NCI-H446 treated with DMSO at 0.1 percent for 48 hours (cell line): Measurements from ENCODE around the gene ACE2.

Experiments used
- DNase-seq: peaks from one replicate; lab custom pipeline; 2025; lab: John Stamatoyannopoulos, UW

ACE2 gene

GRCh38 chrX:15574017-15574416 lies 26.7 kb downstream of the ACE2 start:
- DNase-seq: no peak

DNA sequence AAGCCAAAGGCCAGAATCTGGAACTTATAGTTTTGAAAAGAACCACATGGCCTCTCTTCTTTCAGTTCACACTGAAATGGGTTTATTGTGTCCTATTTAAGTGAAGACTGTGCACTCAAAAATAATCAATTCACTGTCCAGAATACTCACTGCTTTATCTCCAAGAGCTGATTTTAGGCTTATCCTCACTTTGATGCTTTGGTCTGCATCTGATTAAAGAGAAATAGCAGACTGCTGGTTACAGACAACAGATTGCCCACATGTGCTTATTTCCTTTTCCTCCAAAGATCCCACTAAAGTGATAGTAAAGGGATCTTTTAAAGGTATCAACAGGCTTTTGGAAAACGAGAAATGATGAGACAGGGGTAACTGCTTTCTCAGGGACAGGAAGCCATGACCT lies 30.6 kb downstream of the ACE2 start:
- DNase-seq: no peak

GRCh38 chrX:15567886-15568616 lies 32.7 kb downstream of the ACE2 start:
- DNase-seq: no peak

DNA sequence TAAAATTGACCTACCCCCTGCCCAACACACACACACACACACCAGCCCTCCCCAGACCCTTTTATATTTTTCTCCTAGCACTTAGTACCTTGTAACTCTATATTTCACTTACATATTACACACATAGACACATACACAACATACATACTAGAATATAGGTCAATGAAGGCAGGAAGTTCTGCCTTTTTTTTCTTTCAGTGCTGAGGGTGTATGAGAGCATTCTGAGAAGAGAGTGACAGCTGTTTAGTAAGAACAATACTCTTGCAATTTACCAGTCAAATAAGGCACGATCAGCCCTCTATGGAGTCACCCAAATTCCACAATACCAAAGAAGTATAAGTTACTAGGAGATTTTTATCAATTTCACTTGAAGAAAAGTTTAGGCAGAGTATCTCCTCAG lies 33.5 kb downstream of the ACE2 start:
- DNase-seq: no peak

- DNase-seq: no peak
These were observed 34.5 kb downstream of the ACE2 start for GRCh38 chrX:15566244-15566643.

DNA sequence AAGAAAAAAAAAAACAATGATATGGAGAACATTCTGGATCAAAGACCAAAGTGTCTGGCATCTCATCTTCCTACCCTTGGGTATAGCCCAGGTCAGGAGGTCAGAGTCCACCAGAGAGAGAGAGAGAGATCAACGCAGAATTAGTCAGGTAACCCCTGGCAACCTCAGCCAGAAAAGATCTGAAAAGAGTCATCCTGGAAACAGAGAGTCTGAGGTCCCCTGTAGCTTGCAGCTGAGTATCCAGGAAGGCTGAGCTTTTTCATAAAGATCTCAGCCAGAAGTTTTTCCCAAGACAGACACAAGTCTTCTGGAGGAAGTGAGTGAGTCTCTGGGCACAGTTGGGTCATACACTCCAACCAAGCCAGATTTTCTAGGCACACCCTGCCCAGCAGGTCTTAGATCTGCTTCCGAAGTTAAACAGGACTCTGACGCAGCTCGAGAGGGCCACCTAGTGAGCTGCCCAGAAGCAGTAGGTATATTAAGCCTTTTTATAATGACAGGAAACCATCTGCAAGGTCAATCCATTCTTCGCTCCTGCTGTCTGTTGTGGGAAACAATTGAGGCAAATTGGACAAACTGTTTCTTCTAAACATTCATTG lies 35.7 kb downstream of the ACE2 start:
- DNase-seq: peak; percentile 36

- DNase-seq: no peak
These were observed 37.7 kb downstream of the ACE2 start for GRCh38 chrX:15563056-15563455.

DNA sequence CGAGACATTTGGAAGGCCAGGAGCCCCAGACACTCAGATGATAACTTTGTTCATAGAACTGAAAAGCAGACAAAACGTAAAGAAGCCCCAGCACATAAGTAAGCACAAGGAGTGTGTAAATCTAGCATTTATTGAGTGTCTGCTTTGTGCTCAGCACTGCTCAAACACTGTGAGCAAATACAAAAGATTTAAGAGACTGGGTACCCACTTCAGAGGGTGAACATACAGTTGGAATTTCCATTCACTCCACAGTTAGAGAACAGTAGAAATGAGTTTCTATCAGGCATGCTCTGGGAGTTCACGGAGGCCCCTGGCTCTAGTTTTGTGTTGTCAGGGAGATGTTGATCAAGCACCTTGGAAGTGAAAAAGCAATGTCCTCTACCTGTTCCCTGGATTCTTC lies 39.8 kb downstream of the ACE2 start:
- no peak for DNase-seq

GRCh38 chrX:15559227-15559626 lies 41.5 kb downstream of the ACE2 start:
- DNase-seq: no peak

GRCh38 chrX:15549189-15550012 lies 51.4 kb downstream of the ACE2 start:
- DNase-seq: no peak

- DNase-seq: no peak
These were observed 53.4 kb downstream of the ACE2 start for GRCh38 chrX:15547356-15547755.

- no peak for DNase-seq
These were observed 54.0 kb downstream of the ACE2 start for GRCh38 chrX:15546745-15547144.

DNA sequence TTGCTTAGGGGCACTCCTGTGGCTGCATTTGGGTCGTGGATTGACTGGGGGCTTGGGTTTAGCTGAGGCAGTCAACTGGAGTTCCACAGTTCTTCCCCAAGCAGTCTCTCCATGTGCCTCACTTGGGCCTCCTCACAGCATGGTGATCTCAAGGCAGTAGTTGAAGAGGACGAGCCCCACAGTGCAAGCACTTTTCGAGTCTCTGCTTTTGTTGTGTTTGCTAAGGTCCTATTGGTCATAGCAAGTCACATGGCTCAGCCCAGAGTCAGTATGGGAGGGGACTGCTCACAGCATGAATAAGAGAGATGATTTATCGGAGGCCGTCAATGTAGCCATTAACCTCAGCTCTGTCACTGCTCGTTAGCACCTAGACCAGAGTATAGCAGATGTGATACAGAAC lies 70.4 kb downstream of the ACE2 start:
- DNase-seq: no peak

DNA sequence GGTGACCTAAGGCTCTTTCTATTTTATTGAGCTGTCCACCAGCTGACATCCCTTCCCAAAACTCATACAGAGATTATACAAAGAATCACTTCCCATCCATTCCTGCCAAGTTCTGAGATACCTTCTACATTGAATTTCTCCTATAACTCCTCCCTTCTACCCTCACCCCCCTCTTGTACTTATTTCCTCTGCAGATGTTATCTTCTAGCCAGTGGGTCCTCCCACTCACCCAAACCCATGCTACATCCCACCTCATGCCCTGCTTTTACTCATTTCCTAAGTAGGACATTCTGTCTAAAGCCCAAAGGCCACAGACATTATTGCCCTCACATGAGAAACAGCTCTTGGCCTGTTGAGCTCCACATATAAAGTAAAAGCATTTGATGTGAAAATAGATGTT lies 71.6 kb downstream of the ACE2 start:
- DNase-seq: no peak

DNA sequence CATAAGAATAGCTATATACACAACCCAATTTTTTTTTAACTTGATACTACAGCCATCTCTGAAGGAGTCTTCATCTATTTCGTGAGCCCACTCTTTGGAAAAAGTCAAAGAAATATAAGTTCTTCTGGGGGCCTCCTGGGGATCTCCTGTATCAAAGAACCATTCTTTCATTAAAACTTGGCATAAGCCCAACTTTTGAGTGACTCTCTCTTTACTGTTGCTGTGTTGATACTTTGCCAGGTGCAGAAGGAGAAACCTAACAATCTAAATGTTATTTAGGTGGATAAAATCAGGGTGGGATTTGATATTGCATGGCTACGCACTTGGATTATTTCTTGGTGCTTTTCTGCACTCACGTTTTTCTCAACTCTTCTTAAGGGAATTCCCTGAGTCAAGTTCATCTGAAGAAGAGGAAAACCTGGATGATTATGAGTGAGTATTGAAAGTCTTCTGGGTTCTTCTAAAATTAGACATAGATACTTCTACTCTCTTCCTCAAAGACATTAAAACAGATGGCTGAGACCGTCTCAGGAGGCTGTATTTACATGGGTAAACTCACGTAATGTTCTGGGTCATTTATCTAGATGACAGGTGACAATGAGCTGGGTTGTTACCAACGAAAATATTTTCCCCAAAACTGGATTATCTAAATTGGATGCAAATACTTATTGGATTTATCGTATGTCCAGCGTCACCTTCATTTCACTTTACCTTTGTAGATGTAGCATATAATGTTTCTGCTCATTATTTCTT lies 74.9 kb downstream of the ACE2 start:
- no peak for DNase-seq

- no peak for DNase-seq
These were observed 76.3 kb downstream of the ACE2 start for GRCh38 chrX:15524417-15524816.

DNA sequence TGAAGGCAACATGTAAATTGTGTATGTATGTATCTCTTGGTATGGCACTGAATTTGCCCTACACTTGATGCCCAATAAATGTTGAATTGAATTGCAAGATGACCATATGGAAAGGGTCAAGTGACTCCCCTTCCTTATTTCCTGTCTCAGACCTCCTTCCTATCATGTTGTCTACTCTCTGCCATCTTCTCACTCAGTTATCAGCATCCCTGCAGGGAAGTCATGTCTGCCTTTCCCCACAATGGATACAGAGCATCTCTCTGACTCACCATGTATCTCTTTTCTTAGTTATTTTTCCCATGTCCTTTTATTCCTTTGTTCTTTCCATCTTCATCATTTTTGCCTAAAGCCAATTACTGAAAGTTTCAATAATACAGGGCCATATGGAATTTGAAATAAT lies 77.7 kb downstream of the ACE2 start:
- DNase-seq: no peak

- no peak for DNase-seq
These were observed 78.3 kb downstream of the ACE2 start for GRCh38 chrX:15522464-15522863.

DNA sequence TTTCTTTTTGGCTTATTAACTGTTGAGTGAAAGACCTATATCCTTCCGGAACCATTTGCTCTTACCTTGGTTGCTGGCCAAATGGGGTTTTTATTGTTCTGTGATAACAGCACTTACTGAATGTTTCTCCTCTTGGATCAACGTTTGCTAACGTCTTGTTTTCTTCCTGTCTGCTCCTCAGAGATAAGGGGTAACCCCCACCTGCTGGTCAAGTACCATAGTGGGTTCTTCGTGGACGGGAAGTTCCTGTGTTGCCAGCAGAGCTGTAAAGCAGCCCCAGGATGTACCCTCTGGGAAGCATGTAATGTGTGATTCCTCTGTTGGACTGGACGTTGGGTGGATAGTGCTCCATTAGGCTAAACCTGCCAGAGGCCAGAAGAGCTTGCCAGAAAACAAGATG lies 84.8 kb downstream of the ACE2 start:
- DNase-seq: no peak

GRCh38 chrX:15514279-15514678 lies 86.5 kb downstream of the ACE2 start:
- DNase-seq: no peak

DNA sequence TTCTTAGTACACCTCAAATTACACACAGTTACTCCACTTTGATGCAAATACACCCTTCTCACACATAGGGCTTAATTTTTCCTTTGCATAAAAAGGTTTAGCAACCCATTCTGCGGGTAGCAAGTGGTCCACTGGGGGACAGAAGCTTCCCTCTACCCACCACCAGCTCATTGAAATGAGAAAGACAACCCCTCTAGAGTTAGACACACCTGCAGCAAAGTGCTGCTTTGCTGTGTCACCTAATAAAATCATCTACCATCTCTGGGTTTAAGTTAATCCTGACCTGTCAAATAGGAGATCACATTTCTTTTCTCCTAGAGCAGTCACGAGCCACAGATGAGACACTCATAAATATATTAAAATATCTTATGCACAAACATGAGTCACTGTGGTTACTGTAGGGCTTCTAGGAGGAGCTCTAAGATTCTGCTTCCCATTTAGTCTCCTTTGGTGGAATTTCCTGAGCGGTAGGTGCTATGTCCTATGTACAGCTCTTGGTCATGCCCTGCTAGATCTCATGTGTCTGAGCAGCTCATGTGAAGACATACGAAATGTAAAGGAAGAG lies 88.3 kb downstream of the ACE2 start:
- DNase-seq: no peak

DNA sequence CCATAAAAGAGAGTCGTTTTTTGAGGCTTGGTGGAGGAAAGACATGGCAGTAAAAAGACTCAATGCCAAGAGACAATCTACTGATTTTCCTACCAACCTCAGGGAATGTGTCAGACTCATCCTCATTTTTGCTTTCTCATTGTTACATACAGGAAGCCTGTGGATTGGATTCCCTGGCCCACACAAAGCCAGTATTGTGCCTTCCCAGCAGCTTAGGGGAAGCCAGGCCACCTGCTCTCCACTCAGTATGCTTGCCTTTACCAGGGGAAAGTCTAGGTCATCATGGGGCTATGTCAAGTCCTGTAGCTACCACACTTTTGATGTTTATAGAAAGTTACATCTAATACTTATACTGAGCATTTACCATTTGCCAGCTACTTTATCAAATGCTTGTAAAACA lies 89.2 kb downstream of the ACE2 start:
- no peak for DNase-seq
